Measurements from ENCODE around the gene ATP10A. TPM values are rescaled to one million over a fixed set of nuclear protein-coding genes. Genes with fewer than 3 reads are reported as not detected.

ATP10A gene
- polyA plus RNA-seq, 3 donors: 0.71 to 3.9 (median 0.92) TPM

DNA sequence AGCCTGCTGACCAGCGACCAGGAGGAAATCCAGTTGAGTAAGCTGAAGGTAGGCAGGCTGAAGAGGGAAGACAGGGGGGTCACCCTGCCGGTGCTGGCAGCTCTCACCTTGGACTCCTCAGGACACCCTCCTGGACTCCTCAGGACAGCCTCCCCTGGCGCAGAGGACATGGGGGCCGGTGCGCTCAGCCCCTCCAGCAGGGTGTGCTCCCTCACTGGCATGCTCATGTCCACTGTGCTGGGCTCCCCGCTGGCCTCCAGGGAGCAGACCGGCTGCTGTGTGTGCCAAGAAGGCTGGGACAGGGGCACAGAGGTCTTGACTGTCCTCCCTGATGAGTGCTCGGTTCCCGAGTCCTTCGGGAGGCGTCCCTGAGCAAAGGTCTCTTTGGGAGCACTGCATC is 183.6 kb downstream of the ATP10A start:
- Mint-ChIP-seq H3K4me3 (no peak overlapping the region), H3K9me3 (peaks cover 4 to 11% (median 6%) of the 10 kb centered on the region in 7 donors), H3K4me1 (no peaks in the 10 kb centered on the region), H3K27me3 (ENCODE audit: low read depth in 3 of 3) (no peaks in the 10 kb centered on the region), H3K36me3 (peaks cover 14 to 21% of the 10 kb centered on the region in 2 donors), H3K27ac (no peak overlapping the region)
- Histone ChIP-seq H3K4me2 (replicated peaks; ENCODE audit: extremely low read depth, low read length, poor library complexity, severe bottlenecking) (no peak overlapping the region), H3K9me3 (replicated peaks in 1 of 2; ENCODE audit: control insufficient read depth in 1 of 2, insufficient read depth in 1 of 2, low read length in 2 of 2) (peaks cover 0 to 6% of the 10 kb centered on the region in 2 donors), H4K20me1 (ENCODE audit: insufficient read depth, low read length) (no peaks in the 10 kb centered on the region), H3K36me3 (replicated peaks in 1 of 2; ENCODE audit: control insufficient read depth in 1 of 2, insufficient read depth in 2 of 2, low read length in 2 of 2) (peaks cover 0 to 28% of the 10 kb centered on the region in 2 donors), H3K4me1 (ENCODE audit: control insufficient read depth in 1 of 2, insufficient read depth in 2 of 2, low read length in 2 of 2) (no peaks in the 10 kb centered on the region), H3K27me3 (ENCODE audit: control insufficient read depth in 2 of 2, insufficient read depth in 2 of 2, low read length in 2 of 2) (no peaks in the 10 kb centered on the region), H3K27ac (ENCODE audit: low read depth in 1 of 2, low read length in 2 of 2) (no peak overlapping the region), H2AFZ (ENCODE audit: insufficient read depth, low read depth, low read length, poor library complexity, severe bottlenecking) (no peak overlapping the region), H3K79me2 (ENCODE audit: insufficient read depth, low read length) (no peaks in the 10 kb centered on the region), H3K9ac (ENCODE audit: insufficient read depth, low read length, poor library complexity, severe bottlenecking) (no peak overlapping the region), H3K4me3 (replicated peaks in 1 of 3; ENCODE audit: low read depth in 2 of 3, low read length in 3 of 3) (no peak overlapping the region)
- intact Hi-C loops (cut with micrococcal nuclease): no loop called here
- 88% methylated on average over 9 of the region's 11 CpGs for WGBS (ENCODE audit: insufficient coverage)
- no peak for TF ChIP-seq CTCF (IDR thresholded peaks at IDR 0.05)
- DNase-seq: no peak

- no peak overlapping the region for H3K27ac Mint-ChIP-seq
- Histone ChIP-seq H4K20me1 (ENCODE audit: insufficient read depth, low read length) (no peaks in the 10 kb centered on the region), H3K27ac (ENCODE audit: low read depth in 1 of 2, low read length in 2 of 2) (no peak overlapping the region), H2AFZ (ENCODE audit: insufficient read depth, low read depth, low read length, poor library complexity, severe bottlenecking) (no peak overlapping the region), H3K9me3 (replicated peaks in 1 of 2; ENCODE audit: control insufficient read depth in 1 of 2, insufficient read depth in 1 of 2, low read length in 2 of 2) (no peaks in the 10 kb centered on the region), H3K9ac (ENCODE audit: insufficient read depth, low read length, poor library complexity, severe bottlenecking) (no peak overlapping the region), H3K4me3 (replicated peaks in 1 of 3; ENCODE audit: low read depth in 2 of 3, low read length in 3 of 3) (no peak overlapping the region), H3K36me3 (replicated peaks in 1 of 2; ENCODE audit: control insufficient read depth in 1 of 2, insufficient read depth in 2 of 2, low read length in 2 of 2) (peaks cover 0 to 28% of the 10 kb centered on the region in 2 donors), H3K4me2 (replicated peaks; ENCODE audit: extremely low read depth, low read length, poor library complexity, severe bottlenecking) (no peak overlapping the region), H3K79me2 (ENCODE audit: insufficient read depth, low read length) (no peaks in the 10 kb centered on the region), H3K27me3 (ENCODE audit: control insufficient read depth in 2 of 2, insufficient read depth in 2 of 2, low read length in 2 of 2) (no peaks in the 10 kb centered on the region), H3K4me1 (ENCODE audit: control insufficient read depth in 1 of 2, insufficient read depth in 2 of 2, low read length in 2 of 2) (no peaks in the 10 kb centered on the region)
- H3K4me3 Mint-ChIP-seq: no peak overlapping the region
- H3K27me3 Mint-ChIP-seq (ENCODE audit: low read depth in 3 of 3): no peaks in the 10 kb centered on the region
- TF ChIP-seq CTCF (IDR thresholded peaks at IDR 0.05): no peak
- peaks cover 0 to 4% (median 0%) of the 10 kb centered on the region in 7 donors for H3K9me3 Mint-ChIP-seq
- peaks cover 14 to 15% of the 10 kb centered on the region in 2 donors for H3K36me3 Mint-ChIP-seq
- DNase-seq: no peak
- intact Hi-C loops (cut with micrococcal nuclease): no loop called here
- H3K4me1 Mint-ChIP-seq: no peaks in the 10 kb centered on the region
- 92% methylated on average over 6 of the region's 7 CpGs for WGBS (ENCODE audit: insufficient coverage)
Measured at GRCh38 chr15:25678500-25678855, 184.6 kb downstream of the ATP10A start.

Measured in CD14-positive monocyte (primary cell).